GM18868 (cell line): ENCODE measurements around the gene DNASE1L3.
A peak's percentile ranks its signal among the peaks of the same experiment; 100 is the strongest.
"Not testable (repeated sequence)": the region's sequence is repeated elsewhere in the genome, so short reads cannot be mapped to it uniquely, and the experiment has no call there.

ENCODE experiments used
- ATAC-seq: cut with Tn5 transposase; IDR thresholded peaks from one replicate; pipeline ENCODE4 v1.9.1; 2021; ENCODE audit warnings: mild to moderate bottlenecking, moderate library complexity; ENCODE audit not compliant: unreplicated experiment

The DNASE1L3 gene

GRCh38 chr3:58202917-58203360 lies 7.8 kb downstream of the DNASE1L3 start:
- peak; percentile 84 for ATAC-seq

GRCh38 chr3:58201451-58201850 lies 9.3 kb downstream of the DNASE1L3 start:
- ATAC-seq: not testable (repeated sequence)

- ATAC-seq: peak; percentile 29
Observed at GRCh38 chr3:58200846-58201355, 9.9 kb downstream of the DNASE1L3 start.

GRCh38 chr3:58200121-58200709 lies 10.6 kb downstream of the DNASE1L3 start:
- ATAC-seq: no peak

- ATAC-seq: no peak
Observed at GRCh38 chr3:58198804-58199203, 12.0 kb downstream of the DNASE1L3 start.

GRCh38 chr3:58198362-58198761 lies 12.4 kb downstream of the DNASE1L3 start:
- ATAC-seq: no peak

- ATAC-seq: no peak
Observed at GRCh38 chr3:58197588-58197987, 13.2 kb downstream of the DNASE1L3 start.

GRCh38 chr3:58193682-58194407 lies 16.9 kb downstream of the DNASE1L3 start:
- no peak for ATAC-seq

- ATAC-seq: no peak
Observed at GRCh38 chr3:58192069-58192468, 18.7 kb downstream of the DNASE1L3 start.

GRCh38 chr3:58191361-58191991 lies 19.3 kb downstream of the DNASE1L3 start:
- no peak for ATAC-seq

- ATAC-seq: no peak
Observed at GRCh38 chr3:58190882-58191281, 19.9 kb downstream of the DNASE1L3 start.

- no peak for ATAC-seq
Observed at GRCh38 chr3:58190291-58190690, 20.5 kb downstream of the DNASE1L3 start.

GRCh38 chr3:58189691-58190090 lies 21.1 kb downstream of the DNASE1L3 start:
- no peak for ATAC-seq

GRCh38 chr3:58188921-58189451 lies 21.8 kb downstream of the DNASE1L3 start:
- ATAC-seq: no peak

GRCh38 chr3:58188173-58188564 lies 22.6 kb downstream of the DNASE1L3 start:
- no peak for ATAC-seq

GRCh38 chr3:58184982-58185360 lies 25.8 kb downstream of the DNASE1L3 start:
- no peak for ATAC-seq

GRCh38 chr3:58184309-58184981 lies 26.3 kb downstream of the DNASE1L3 start:
- no peak for ATAC-seq

GRCh38 chr3:58183891-58184290 lies 26.9 kb downstream of the DNASE1L3 start:
- no peak for ATAC-seq

GRCh38 chr3:58183221-58183620 lies 27.6 kb downstream of the DNASE1L3 start:
- ATAC-seq: no peak

- ATAC-seq: no peak
Observed at GRCh38 chr3:58180940-58181587, 29.7 kb downstream of the DNASE1L3 start.
